Endothelial cell (in vitro differentiated cells): ENCODE measurements around the gene ETF1. TPM values are rescaled to one million over a fixed set of nuclear protein-coding genes. Genes with fewer than 3 reads are reported as not detected.
"Not testable (repeated sequence)": the region's sequence is repeated elsewhere in the genome, so short reads cannot be mapped to it uniquely, and the experiment has no call there.

Experiments used
- DNase-seq: peaks from one replicate; pipeline ENCODE4 v3.0.0; 2021; ENCODE audit warnings: low spot score
- H3K27ac Mint-ChIP-seq: one replicate; pipeline ENCODE4 v1.8.0; 2021; ENCODE audit warnings: mixed read lengths, inconsistent platforms; ENCODE audit not compliant: unreplicated experiment
- H3K27me3 Mint-ChIP-seq: one replicate; pipeline ENCODE4 v1.8.0; 2021; ENCODE audit warnings: mild to moderate bottlenecking, moderate library complexity, mixed read lengths, inconsistent platforms; ENCODE audit not compliant: unreplicated experiment
- H3K36me3 Mint-ChIP-seq: one replicate; pipeline ENCODE4 v1.8.0; 2021; ENCODE audit warnings: mild to moderate bottlenecking, low read depth, mixed read lengths, inconsistent platforms; ENCODE audit not compliant: unreplicated experiment
- H3K4me1 Mint-ChIP-seq: one replicate; pipeline ENCODE4 v1.8.0; 2021; ENCODE audit warnings: mild to moderate bottlenecking, mixed read lengths, inconsistent platforms; ENCODE audit not compliant: unreplicated experiment
- H3K4me3 Mint-ChIP-seq: one replicate; pipeline ENCODE4 v1.8.0; 2021; ENCODE audit warnings: mild to moderate bottlenecking, mixed read lengths, inconsistent platforms; ENCODE audit not compliant: unreplicated experiment
- H3K9me3 Mint-ChIP-seq: one replicate; pipeline ENCODE4 v1.8.0; 2021; ENCODE audit warnings: mixed read lengths, inconsistent platforms; ENCODE audit not compliant: unreplicated experiment
- total RNA-seq: library from RNA; stranded (reverse); fragmentation: NEBNext Ultra II Directional; extraction: Animal tissue kit (Norgen Biotek cat#: 25700); gene quantifications from one replicate; pipeline ENCODE4 v1.2.1, GENCODE V29; 2021; ENCODE audit not compliant: unreplicated experiment
- TF ChIP-seq, protein P1 (sequence below): fragments of 200-600 bp; sonication (generic); IDR thresholded peaks from one replicate; pipeline ENCODE4 v1.5.0; 2021; ENCODE audit warnings: antibody characterized with exemption; ENCODE audit not compliant: unreplicated experiment

Gene ETF1
- total RNA-seq, 1 donor from 2014 or later: 84.7 TPM

DNA sequence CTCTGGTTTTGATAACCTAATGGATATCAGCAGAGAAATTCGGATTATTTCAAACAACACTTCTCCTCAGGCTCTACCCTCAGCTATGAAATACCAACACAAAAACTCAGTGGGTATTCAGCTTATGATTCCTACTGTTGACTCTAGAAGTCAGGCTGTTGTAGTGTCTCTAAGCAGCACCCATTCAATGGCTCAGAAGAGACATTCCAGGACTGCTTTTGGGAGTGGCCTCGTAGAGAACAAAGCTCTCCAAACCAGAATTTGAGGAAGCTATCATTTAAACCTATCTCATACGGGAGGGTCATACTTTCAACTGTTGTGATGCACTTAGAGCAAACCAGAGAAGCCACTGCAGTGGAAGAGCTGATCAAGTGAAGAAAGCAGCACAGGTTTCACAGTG, 34.1 kb downstream of the ETF1 start:
- Mint-ChIP-seq H3K4me3 (peak overlapping the region; percentile 7), H3K36me3 (peaks cover 38% of the 10 kb centered on the region), H3K27me3 (peaks cover 4% of the 10 kb centered on the region), H3K4me1 (no peaks in the 10 kb centered on the region), H3K27ac (peak overlapping the region; percentile 74), H3K9me3 (no peaks in the 10 kb centered on the region)
- TF ChIP-seq, protein P1, sequence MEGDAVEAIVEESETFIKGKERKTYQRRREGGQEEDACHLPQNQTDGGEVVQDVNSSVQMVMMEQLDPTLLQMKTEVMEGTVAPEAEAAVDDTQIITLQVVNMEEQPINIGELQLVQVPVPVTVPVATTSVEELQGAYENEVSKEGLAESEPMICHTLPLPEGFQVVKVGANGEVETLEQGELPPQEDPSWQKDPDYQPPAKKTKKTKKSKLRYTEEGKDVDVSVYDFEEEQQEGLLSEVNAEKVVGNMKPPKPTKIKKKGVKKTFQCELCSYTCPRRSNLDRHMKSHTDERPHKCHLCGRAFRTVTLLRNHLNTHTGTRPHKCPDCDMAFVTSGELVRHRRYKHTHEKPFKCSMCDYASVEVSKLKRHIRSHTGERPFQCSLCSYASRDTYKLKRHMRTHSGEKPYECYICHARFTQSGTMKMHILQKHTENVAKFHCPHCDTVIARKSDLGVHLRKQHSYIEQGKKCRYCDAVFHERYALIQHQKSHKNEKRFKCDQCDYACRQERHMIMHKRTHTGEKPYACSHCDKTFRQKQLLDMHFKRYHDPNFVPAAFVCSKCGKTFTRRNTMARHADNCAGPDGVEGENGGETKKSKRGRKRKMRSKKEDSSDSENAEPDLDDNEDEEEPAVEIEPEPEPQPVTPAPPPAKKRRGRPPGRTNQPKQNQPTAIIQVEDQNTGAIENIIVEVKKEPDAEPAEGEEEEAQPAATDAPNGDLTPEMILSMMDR: no peak
- no peak for DNase-seq

DNA sequence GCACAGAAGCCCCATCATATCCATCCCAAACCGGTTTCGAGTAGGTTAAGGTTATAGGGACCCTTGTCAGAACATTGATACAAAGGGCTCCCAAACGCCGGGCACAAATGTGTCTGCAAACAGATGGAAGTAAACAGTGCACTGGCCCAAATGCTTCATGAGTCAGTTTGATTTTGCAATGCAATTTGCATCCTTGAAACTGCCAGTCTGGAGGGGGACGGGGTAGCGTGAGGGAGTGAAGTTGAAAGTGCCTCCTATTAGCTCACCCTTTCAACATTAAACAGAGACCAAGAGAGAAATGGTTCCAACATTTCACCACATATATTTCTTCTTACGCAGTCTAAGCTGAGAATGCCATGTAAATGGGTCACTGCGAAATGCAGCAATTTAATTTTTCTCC, 35.6 kb downstream of the ETF1 start:
- H3K36me3 Mint-ChIP-seq: peaks cover 33% of the 10 kb centered on the region
- H3K4me1 Mint-ChIP-seq, H3K27me3 Mint-ChIP-seq, H3K9me3 Mint-ChIP-seq, DNase-seq, H3K27ac Mint-ChIP-seq: not testable (repeated sequence)
- peak overlapping the region; percentile 57 for H3K4me3 Mint-ChIP-seq

DNA sequence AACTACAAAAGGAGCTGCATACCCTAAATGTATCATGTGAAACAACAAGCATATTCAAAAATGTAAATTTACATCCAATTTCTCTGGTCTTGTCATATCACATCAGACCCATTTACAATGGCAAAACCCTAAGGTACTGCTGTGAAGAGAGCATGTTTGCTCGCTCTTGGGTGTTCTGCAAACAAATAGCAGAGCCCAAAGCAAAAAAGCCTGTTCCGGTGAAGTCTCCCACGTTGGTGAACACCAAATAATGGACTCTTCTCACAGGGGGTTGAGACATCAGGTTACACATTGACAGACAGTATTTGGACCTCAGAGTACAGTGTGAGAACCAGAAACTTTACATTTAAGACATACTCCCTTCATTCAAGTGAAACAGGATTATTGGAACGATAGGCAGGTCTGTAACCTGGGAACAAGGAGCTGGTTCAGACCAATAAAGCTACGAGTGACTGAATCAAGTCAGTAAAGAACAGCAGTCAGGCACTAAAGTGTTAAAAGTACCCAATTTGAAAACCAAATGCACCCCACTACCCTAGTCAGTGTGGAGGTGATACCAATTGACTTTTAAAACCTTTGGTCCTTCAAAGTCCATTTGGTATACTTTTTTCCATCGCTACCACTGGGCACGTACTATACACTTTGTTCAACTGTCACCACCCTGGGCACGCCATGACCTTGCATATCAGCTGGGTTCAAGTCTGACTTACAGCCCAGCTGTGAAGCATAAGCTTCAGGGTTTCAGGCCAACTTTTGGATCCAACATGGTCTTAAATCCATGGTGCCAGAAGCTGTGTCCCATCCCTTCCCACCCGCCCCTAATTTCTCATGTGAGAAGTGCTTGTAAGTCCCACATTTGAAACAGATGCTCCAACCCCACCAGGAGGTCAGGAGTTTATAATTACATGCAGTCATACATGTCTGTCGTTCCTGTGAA, 36.4 kb downstream of the ETF1 start:
- peaks cover 4% of the 10 kb centered on the region for H3K4me1 Mint-ChIP-seq
- no peak for DNase-seq
- peaks cover 4% of the 10 kb centered on the region for H3K27me3 Mint-ChIP-seq
- H3K9me3 Mint-ChIP-seq: no peaks in the 10 kb centered on the region
- H3K36me3 Mint-ChIP-seq: peaks cover 29% of the 10 kb centered on the region
- H3K4me3 Mint-ChIP-seq: no peak overlapping the region
- TF ChIP-seq, protein P1: no peak
- no peak overlapping the region for H3K27ac Mint-ChIP-seq

DNA sequence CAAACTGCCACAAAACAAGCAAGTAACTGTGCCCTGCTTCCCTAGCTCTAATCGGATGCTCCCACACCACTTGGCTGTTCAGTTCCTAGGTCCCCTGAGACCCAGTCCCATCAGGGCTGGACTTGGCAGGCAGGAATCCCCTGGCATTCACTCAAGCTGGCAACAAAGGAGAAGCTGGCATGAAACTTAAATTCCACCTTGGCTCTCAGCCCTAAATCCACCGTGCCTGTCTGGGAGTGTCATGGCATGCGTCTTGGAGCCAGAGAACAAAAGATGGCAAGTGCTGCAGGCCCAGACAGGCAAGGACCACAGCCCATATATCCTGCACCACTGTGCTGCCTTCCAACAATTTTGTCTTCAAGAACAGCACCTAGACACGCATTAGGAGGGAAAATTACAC, 38.2 kb downstream of the ETF1 start:
- H3K27ac Mint-ChIP-seq: no peak overlapping the region
- no peaks in the 10 kb centered on the region for H3K9me3 Mint-ChIP-seq

DNA sequence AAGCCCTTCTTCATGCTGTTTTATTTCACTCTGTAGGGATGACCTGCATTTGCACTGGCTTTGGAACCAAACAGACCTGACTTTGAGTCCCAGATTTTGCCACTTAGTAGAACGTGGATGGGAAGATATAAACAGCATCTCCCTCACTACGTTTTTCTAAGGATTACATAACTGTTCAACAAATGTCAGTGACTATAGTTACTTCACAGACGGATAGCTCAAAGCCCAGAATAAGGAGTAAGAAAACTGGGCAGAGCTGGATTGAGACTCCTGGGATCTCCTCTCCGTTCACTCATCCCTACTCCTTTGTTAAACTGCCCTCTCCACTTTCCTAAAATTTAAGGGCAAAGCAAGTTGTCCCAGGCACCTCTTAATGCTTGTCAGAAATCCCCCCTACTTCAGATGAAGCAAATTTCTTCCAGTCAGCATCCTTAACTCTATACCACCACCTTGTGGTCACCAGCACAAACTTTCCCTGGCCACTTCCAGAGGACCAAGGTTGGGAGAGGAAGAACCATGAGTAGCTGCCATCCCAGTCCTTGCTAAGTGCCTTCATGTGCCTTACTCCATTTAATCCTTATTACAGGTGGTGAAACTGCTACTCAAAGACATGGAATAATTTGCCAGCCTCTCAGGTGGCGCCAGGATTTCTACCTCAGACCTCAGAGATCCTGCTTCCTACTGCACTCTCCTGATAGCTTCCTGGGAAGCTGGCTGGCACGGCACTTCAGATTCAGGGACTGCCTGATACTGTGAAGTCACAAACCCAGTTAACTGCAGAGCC, 39.4 kb downstream of the ETF1 start:
- H3K9me3 Mint-ChIP-seq: no peaks in the 10 kb centered on the region
- DNase-seq: peak; percentile 39
- peaks cover 3% of the 10 kb centered on the region for H3K27me3 Mint-ChIP-seq
- H3K36me3 Mint-ChIP-seq: peaks cover 13% of the 10 kb centered on the region
- peaks cover 4% of the 10 kb centered on the region for H3K4me1 Mint-ChIP-seq
- H3K4me3 Mint-ChIP-seq: no peak overlapping the region
- H3K27ac Mint-ChIP-seq: no peak overlapping the region
- TF ChIP-seq, protein P1: peak; percentile 61

More for the DNA sequence above, 38.2 kb downstream of the ETF1 start:
- Mint-ChIP-seq H3K27me3 (peaks cover 3% of the 10 kb centered on the region), H3K4me3 (no peak overlapping the region), H3K36me3 (peaks cover 20% of the 10 kb centered on the region), H3K4me1 (peaks cover 4% of the 10 kb centered on the region)
- no peak for DNase-seq
- TF ChIP-seq, protein P1: no peak
